ENCODE results near the gene DNAJC19.

The DNAJC19 gene

DNA sequence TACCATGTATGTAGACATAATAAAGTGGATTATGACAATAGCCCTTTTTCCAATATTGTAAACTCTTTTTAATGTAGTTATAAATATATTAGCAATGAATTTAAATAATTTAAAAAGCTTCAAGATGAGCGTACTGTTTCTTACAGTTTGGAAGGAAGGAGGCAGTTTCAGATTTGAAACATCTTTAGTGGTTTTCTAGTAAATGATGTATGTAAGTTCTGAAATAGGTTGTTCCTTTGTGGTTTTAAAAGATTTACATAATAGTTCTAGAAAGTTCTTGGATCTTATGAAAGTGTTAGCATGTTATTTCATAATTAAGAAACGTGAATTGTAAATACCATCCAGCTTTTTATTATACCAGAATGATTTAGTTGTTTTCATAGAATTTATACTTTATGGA, 16.0 kb downstream of the DNAJC19 start:
- TF ChIP-seq CTCF (IDR thresholded peaks at IDR 0.05; ENCODE audit: low read depth, low read length), result no peak
- Histone ChIP-seq H3K4me3 (ENCODE audit: low read depth, low read length) (no peak overlapping the region), H3K36me3 (peaks cover 47% of the 10 kb centered on the region), H3K9me3 (no peaks in the 10 kb centered on the region), H3K4me1 (no peaks in the 10 kb centered on the region), H3K27me3 (no peaks in the 10 kb centered on the region)
- no peak for DNase-seq

- no peak for DNase-seq
- Histone ChIP-seq H3K4me3 (ENCODE audit: low read depth, low read length) (no peak overlapping the region), H3K27me3 (no peaks in the 10 kb centered on the region), H3K36me3 (peaks cover 59% of the 10 kb centered on the region), H3K9me3 (no peaks in the 10 kb centered on the region), H3K4me1 (no peaks in the 10 kb centered on the region)
- no peak for TF ChIP-seq CTCF (IDR thresholded peaks at IDR 0.05; ENCODE audit: low read depth, low read length)
Measured at GRCh38 chr3:180970931-180971330, 18.6 kb downstream of the DNAJC19 start.

GRCh38 chr3:180962530-180962929, 27.0 kb downstream of the DNAJC19 start:
- no peak for TF ChIP-seq CTCF (IDR thresholded peaks at IDR 0.05; ENCODE audit: low read depth, low read length)
- Histone ChIP-seq H3K4me1 (no peaks in the 10 kb centered on the region), H3K4me3 (ENCODE audit: low read depth, low read length) (no peak overlapping the region), H3K27me3 (no peaks in the 10 kb centered on the region), H3K36me3 (peaks cover 84% of the 10 kb centered on the region), H3K9me3 (no peaks in the 10 kb centered on the region)
- no peak for DNase-seq

DNA sequence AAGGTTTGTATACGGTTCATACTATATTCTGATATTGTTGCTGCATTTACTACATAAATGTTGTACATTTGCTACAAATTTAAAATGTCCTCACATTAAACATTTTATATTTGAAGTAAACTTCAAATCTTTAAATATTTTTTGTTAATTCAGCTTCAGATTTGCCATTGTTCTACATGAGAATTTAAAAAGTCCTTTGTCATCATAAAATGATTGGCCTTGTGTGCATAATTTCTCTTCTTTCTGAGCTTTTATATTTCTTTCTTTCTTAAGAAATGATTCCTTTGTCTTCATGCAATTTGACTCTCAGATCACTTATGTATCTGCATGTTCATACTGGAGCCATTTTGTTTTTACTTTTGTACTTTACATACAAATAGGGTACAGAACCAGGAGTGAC, 28.0 kb downstream of the DNAJC19 start:
- Histone ChIP-seq H3K4me1 (no peaks in the 10 kb centered on the region), H3K4me3 (ENCODE audit: low read depth, low read length) (no peak overlapping the region), H3K27me3 (no peaks in the 10 kb centered on the region), H3K9me3 (no peaks in the 10 kb centered on the region), H3K36me3 (peaks cover 87% of the 10 kb centered on the region)
- TF ChIP-seq CTCF (IDR thresholded peaks at IDR 0.05; ENCODE audit: low read depth, low read length), result no peak
- DNase-seq, result no peak

GRCh38 chr3:180961087-180961486, 28.4 kb downstream of the DNAJC19 start:
- DNase-seq, result no peak
- TF ChIP-seq CTCF (IDR thresholded peaks at IDR 0.05; ENCODE audit: low read depth, low read length), result no peak
- H3K27me3 ChIP-seq, result no peaks in the 10 kb centered on the region
- no peak overlapping the region for H3K4me3 ChIP-seq (ENCODE audit: low read depth, low read length)
- H3K36me3 ChIP-seq, result peaks cover 87% of the 10 kb centered on the region
- no peaks in the 10 kb centered on the region for H3K9me3 ChIP-seq
- H3K4me1 ChIP-seq, result no peaks in the 10 kb centered on the region

GRCh38 chr3:180959691-180960090, 29.8 kb downstream of the DNAJC19 start:
- Histone ChIP-seq H3K9me3 (no peaks in the 10 kb centered on the region), H3K27me3 (no peaks in the 10 kb centered on the region), H3K36me3 (peaks cover 85% of the 10 kb centered on the region), H3K4me3 (ENCODE audit: low read depth, low read length) (no peak overlapping the region), H3K4me1 (no peaks in the 10 kb centered on the region)
- TF ChIP-seq CTCF (IDR thresholded peaks at IDR 0.05; ENCODE audit: low read depth, low read length), result no peak
- DNase-seq, result no peak
